Renal cortex interstitium (tissue), 15 donors: ENCODE results near the gene FARSB. TPM values are rescaled to one million over a fixed set of nuclear protein-coding genes. Genes with fewer than 3 reads are reported as not detected.
"Not testable (repeated sequence)": the region's sequence is repeated elsewhere in the genome, so short reads cannot be mapped to it uniquely, and the experiment has no call there.

ENCODE experiments used
- DNase-seq, 11 donors: peaks; one replicate each; pipeline ENCODE4 v3.0.0-alpha.2; 2013; ENCODE audit warnings: low read depth in 9 of 11, low spot score in 4 of 11; ENCODE audit errors: extremely low read depth in 1 of 11
- long read RNA-seq, 16 experiments: transcript quantifications; one replicate each; lab custom pipeline, GENCODE V29; 2026
- polyA plus RNA-seq, 3 donors: library from polyadenylated mRNA; unstranded; fragments of 120-200 nt; gene quantifications; one replicate each; pipeline ENCODE4 v1.2.1, GENCODE V29; 2013; ENCODE audit not compliant: insufficient read length in 3 of 3

The FARSB gene
- polyA plus RNA-seq: 10 to 100 TPM; 26.2 to 28.8 (median 26.8) TPM
- long read RNA-seq, donor 1, partial matches to known transcripts: 5 of 8 reads
- long read RNA-seq, donor 1, other reads (novel, unspliced or antisense): 0 of 8 reads
- long read RNA-seq, donor 2, partial matches to known transcripts: 0 of 4 reads
- long read RNA-seq, donor 2, other reads (novel, unspliced or antisense): 0 of 4 reads
- long read RNA-seq, donor 3, transcript FARSB-201 (17 exons, 3,369 nt): major isoform, 5 of 11 reads
- long read RNA-seq, donor 3, partial matches to known transcripts: 6 of 11 reads
- long read RNA-seq, donor 3, other reads (novel, unspliced or antisense): 0 of 11 reads
- long read RNA-seq, donor 4, transcript FARSB-201 (17 exons, 3,369 nt): major isoform, 7 of 7 reads
- long read RNA-seq, donor 4, partial matches to known transcripts: 0 of 7 reads
- long read RNA-seq, donor 4, other reads (novel, unspliced or antisense): 0 of 7 reads
- long read RNA-seq, donor 5: 0 reads
- long read RNA-seq, donor 6, transcript FARSB-201 (17 exons, 3,369 nt): major isoform, 5 of 10 reads
- long read RNA-seq, donor 6, partial matches to known transcripts: 5 of 10 reads
- long read RNA-seq, donor 6, other reads (novel, unspliced or antisense): 0 of 10 reads
- long read RNA-seq, donor 7, transcript FARSB-201 (17 exons, 3,369 nt): major isoform, 15 of 29 reads
- long read RNA-seq, donor 7, partial matches to known transcripts: 14 of 29 reads
- long read RNA-seq, donor 7, other reads (novel, unspliced or antisense): 0 of 29 reads
- long read RNA-seq, donor 8, transcript FARSB-201 (17 exons, 3,369 nt): major isoform, 12 of 12 reads
- long read RNA-seq, donor 8, partial matches to known transcripts: 0 of 12 reads
- long read RNA-seq, donor 8, other reads (novel, unspliced or antisense): 0 of 12 reads
- long read RNA-seq, donor 9, transcript FARSB-201 (17 exons, 3,369 nt): major isoform, 8 of 8 reads
- long read RNA-seq, donor 9, partial matches to known transcripts: 0 of 8 reads
- long read RNA-seq, donor 9, other reads (novel, unspliced or antisense): 0 of 8 reads
- long read RNA-seq, donor 10, transcript FARSB-201 (17 exons, 3,369 nt): major isoform, 10 of 17 reads
- long read RNA-seq, donor 10, partial matches to known transcripts: 7 of 17 reads
- long read RNA-seq, donor 10, other reads (novel, unspliced or antisense): 0 of 17 reads
- long read RNA-seq, donor 11, partial matches to known transcripts: 0 of 4 reads
- long read RNA-seq, donor 11, other reads (novel, unspliced or antisense): 0 of 4 reads
- long read RNA-seq, donor 12, partial matches to known transcripts: 0 of 2 reads
- long read RNA-seq, donor 12, other reads (novel, unspliced or antisense): 0 of 2 reads
- long read RNA-seq, donor 13, transcript FARSB-201 (17 exons, 3,369 nt): major isoform, 9 of 9 reads
- long read RNA-seq, donor 13, partial matches to known transcripts: 0 of 9 reads
- long read RNA-seq, donor 13, other reads (novel, unspliced or antisense): 0 of 9 reads
- long read RNA-seq, donor 14, transcript FARSB-201 (17 exons, 3,369 nt): major isoform, 10 of 10 reads
- long read RNA-seq, donor 14, partial matches to known transcripts: 0 of 10 reads
- long read RNA-seq, donor 14, other reads (novel, unspliced or antisense): 0 of 10 reads
- long read RNA-seq, donor 15, transcript FARSB-201 (17 exons, 3,369 nt): major isoform, 9 of 9 reads
- long read RNA-seq, donor 15, partial matches to known transcripts: 0 of 9 reads
- long read RNA-seq, donor 15, other reads (novel, unspliced or antisense): 0 of 9 reads
- long read RNA-seq, donor 16, transcript FARSB-201 (17 exons, 3,369 nt): major isoform, 20 of 25 reads
- long read RNA-seq, donor 16, partial matches to known transcripts: 5 of 25 reads
- long read RNA-seq, donor 16, other reads (novel, unspliced or antisense): 0 of 25 reads

DNA sequence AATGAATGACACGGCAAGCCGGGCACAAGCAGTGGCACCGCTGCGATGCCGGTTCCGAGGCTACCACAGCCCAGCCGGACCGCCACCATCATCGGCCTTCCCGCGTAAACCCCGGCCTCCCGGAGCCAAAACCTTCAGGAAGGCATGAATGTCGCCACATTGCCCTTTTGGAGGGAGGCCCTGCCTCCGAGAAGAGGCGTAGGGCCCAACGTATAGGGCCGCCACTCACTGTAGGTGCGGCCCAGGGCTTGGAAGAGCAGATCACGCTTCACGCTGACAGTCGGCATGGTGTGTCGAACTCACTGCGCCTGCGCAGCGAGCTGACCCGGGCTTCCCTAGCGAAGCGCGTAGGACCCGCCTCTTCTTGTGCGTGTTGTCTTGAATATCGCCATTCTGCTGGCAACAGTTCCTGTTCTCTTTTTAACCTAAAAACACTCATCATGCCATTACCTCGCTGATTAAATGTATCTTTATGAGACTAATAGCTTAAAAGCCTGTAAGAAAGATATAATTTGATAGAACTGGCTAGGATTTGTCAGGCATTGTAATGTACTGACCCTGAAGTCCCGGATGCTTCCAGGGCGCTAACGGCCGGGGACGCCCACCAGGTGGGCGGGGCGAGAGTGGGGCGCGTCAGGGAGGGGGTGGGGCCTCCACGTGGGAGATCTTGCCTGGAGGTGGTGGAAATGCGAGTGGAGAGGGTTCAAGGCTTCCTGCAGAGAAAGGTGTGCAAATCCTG is at the start of gene FARSB:
Gene FARSB, minus strand, starts transcription at position 306 of the 739 bp plus-strand sequence. Its CDS starts 19 bp downstream, at position 287.
- peak; percentile 90 to 98 (median 93) for DNase-seq

DNA sequence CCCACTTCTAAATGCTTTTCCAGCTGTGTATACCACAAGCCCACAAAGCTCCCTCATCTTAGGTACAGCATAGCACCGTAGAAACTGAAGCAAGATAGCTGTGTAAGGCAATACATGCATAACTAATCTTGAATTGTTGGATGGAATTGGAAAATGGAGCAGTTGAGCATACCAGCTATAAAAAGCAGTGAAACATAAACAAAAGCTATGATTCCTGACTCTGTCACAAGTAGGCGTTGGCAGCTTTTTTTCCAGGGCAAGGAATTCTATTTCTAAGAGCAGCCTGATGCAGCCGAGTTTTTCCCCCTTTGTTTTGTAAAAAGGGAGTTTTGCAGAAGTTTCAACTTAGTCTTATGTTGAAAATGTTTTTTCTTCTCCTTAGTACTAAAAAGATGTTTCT is 48.0 kb upstream of the FARSB start:
- no peak for DNase-seq

DNA sequence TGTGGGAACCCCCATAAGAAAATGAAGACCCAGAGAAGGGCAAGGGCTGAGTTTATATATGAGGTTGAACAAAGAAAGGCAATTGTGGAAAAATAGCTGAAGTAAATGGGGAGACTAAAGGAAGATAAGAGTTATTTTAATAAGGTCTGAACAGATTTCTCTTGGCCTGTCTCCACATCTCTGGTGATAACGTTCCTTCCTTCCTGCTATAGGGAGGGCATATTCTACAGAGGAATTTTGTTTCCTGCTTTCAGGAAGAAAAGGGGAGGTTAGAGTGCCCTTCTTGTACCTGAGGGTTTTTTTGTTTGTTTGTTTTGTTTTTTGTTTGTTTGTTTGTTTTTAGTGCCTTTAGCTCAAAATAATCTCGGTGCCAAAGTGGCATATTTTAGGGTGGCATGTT is 47.2 kb upstream of the FARSB start:
- DNase-seq: no peak

DNA sequence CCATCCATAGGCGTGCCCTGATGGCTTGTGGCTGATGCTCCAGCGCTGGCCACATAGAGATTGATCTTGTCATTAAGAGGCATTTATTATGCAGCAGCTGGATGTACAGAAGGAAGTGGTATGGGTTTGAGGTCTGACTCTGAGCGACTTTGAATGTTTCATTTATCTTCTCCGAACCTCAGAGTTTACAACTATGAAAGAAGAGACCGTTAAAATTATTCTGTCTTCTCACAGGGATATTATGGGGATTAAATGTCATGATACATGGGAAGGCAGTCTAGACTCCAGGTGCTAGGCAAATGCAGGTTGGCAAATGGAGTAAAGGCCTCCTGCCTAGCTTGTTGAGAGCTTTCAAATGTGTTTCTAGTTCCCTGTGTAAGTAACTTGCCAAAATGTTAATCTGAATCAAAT is 45.8 kb upstream of the FARSB start:
- DNase-seq: no peak

DNA sequence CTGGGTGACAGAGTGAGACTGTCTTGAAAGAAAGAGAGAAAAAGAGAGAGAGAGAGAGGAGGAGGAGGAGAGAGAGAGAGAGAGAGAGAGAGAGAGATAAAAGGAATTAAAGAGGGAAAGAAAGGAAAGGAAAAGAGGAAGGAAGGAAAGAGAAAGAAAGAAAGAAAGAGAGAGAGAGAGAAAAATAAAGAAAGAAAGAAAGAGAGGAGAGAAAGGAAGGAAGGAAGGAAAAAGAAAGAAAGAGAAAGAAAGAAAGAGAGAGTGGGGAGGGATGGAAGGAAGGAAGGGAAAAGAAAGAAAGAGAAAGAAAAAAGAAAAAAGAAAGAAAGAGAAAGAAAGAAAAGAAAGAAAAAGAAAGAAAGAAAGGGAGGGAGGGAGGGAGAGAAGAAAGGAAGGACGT is 45.3 kb upstream of the FARSB start:
- no peak for DNase-seq

DNA sequence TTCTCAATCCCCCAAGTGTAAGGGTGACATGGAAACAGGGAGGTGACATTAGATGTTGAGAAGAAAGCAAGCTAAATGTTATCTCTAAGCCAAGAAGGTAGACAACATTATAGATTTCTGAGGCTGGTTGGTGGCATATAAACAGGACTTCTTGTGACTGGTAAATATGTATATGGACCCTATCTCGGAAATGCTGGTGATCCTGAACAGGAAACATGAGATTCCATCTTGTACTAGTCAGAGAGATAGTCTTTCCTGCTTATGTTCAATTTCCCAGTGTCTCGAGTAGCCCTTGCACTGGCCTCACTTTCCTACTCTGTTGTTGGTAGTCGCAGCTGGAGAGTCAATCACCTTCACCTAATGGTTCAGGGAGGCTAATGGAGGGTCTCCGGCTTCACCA is 42.4 kb upstream of the FARSB start:
- no peak for DNase-seq

DNA sequence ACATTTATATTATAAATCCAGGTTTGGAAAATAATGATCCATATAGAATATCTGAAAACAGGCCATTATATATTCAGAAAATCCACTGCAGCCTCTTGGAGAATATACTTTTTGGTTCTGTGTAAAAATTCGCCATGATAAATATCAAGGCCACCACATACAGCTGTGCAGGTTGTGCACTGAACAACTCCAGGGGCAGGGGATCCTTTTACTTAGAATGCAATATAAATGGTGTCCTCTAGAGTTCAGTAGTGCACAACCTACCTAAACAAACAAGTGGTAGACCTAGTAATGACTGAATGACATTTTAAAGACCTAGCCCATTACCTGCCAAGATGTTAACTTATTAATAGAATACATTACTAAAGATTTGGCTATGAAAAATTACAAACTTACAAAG is 37.9 kb upstream of the FARSB start:
- no peak for DNase-seq

DNA sequence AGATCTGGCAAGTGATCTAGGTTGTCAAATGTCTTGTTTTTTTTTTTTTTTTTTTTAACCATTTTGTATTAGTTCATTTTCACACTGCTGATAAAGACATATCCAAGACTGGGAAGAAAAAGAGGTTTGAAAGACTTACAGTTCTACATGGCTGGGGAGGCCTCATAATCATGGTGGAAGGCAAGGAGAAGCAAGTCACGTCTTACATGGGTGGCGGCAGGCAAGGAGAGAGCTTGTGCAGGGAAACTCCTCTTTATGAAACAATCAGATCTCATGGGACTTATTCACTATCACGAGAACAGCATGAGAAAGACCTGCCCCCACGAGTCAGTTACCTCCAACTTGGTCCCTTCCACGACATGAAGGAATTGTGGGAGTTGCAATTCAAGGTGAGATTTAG is 37.5 kb upstream of the FARSB start:
- not testable (repeated sequence) for DNase-seq

DNA sequence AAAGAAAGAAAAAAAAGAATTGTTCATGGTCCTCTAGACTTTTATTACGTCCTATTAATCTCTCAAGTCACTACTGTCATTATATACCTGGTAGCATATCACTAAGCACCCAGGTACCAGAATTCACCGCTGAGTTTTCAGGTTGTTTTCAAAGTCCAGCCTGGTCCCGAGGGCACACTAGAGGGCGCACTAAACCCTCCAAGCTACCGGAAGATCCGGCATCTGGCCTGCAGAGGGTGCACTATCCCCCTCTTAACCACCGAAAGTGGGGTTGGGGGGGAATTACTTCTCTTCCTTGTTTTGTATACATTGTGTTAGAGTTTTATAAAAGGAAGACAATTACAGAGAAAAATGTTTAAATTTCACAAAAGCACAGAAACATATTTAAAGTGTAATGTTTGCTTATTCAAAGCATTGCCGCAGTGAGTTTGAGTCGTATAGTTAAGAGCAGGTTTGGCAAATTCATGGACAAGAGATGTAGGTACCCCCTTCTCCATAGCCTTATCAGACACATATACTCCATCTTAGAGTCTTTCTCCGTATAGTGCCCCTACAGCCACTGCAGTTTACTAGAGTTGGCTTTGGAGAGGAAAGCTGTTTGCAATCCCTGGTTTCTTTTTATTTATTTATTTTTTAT is 34.8 kb upstream of the FARSB start:
- DNase-seq: peak in 10 of 11 donors; percentile 47 to 73 (median 63)

DNA sequence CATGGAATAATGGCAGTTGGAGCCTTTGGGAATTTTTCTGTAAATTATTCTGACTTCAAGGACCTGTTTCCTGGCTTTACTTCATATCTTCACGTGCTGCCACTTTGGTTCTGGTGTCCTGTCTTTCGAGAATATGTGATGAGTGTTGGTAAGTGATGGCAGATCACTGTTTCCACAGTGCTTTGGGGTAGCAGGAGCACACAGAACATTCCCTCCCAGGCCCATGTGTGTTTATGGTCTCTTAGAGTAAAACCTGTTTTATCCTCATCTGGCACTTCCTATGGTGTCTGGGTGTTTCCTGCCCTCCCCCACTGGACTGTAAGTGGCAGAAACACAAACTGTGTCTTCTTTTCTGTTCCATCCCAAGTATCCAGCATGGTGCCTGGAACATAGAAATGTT is 33.4 kb upstream of the FARSB start:
- no peak for DNase-seq

DNA sequence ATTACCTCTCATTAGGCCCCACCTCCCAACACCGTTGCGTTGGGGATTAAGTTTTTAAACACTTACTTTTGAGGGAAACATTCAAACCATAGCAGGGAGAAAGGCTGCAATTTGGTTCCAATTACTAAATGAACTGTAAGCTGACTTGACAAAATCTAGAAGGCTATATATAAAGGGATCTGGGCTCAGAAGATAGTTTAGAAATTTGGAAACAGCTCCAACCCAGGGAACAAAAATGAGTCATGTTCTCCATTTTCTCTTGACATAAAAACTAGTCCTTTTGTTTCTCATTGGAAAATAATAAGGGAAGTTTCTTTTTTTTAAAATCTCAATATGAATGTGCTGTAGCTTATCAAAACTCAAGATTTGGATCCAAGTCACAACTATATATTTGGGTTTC is 33.0 kb upstream of the FARSB start:
- no peak for DNase-seq

DNA sequence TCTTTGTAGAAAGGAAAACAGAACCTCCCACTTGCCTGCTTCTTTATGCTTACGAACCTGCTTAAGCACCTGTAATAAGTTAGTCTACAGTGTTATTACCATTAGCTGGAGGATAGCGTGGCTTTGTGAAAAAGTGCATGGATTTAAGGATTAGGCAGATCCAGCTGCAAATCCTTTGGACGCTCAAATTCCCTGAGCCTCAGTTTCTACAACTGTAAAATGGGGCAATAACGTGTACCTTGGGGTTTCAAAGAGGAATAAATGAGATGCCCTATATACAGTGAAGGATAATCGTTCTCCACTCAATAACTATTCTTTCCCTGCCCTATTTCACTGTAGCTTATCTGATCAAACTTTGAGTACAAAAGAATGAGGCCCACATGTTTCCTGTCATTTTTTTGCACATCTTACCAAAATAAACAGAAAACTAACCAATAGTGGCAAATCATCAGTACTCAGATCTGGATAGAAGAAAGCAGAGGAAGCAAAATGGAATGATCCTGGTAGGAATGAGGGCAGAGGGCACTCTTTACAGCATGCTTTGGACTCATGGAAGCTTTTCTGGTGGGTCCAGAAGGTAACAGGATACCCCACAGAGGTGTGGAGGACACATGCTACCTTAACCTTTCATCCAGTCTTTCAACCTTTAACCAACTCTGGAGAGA is 30.3 kb upstream of the FARSB start:
- DNase-seq: no peak

DNA sequence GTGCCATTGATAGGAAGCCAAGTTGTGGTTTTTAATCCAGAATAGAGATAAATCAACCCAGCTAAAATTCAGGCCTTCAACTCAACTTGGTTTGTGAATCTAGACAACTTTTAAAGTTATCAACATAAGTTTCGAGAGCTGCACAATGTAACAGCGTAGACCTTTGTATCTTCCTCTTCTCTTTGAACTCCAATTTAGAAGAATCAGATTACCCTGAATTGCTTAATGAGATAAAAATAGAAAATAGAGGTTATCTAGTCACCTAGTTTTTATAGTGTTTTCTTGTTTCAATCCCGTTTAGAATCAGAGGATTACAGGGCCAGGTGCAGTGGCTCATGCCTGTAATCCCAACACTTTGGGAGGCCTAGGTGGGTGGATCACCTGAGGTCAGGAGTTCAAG is 27.9 kb upstream of the FARSB start:
- no peak for DNase-seq

DNA sequence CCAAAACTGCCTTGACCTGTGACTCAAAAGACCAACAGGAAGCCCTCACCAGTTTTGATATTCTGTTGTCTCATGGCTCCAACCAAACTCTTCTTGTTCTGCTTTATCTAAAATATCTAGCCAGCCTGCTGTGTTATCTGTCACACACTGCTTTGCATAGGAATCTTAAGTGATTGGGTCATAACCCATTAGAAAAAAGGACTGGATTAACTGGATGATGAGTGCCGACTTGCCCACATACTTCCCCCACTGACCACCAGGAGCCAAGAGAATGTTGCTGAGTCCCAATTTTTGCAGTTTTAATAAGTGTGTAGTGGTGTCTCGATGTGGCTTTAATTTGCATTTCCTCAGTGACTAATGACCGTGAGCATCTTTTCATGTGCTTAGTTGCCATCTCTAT is 22.1 kb upstream of the FARSB start:
- no peak for DNase-seq

DNA sequence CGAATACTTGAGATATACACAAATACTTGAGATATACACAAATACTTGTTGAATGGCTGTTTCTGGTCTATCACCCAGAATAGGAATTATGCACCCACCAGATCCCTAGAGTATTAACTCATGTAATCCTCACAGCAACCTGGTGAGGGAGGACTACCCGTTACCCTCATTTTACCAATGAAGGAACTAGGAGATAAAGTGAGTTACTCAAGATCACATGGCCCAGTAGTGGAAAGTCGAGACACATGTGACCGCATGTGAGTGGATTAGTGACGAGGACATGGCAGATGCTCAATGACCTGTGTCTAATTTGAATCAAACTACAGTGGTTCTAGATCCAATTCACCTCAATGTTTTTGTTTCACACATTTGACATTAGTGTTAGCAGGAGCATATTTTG is 18.0 kb upstream of the FARSB start:
- no peak for DNase-seq

DNA sequence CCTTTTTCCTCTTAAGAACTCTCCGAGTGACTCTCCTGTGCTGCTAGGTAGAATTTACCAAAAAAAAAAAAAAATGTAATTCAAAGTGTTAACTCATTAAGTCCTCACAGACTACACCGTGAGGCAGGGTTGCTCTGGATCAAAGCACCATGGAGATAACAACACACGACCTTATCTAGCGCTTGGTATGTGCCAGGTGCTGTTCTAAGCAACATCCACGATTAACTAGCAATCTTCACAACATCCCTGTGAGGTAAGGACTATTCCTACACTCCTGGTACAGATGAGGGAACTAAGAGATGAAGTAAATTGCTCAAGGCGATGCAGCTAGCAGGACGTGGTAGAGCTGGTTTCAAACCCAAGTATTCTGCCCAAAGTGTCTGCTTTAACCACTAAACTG is 17.4 kb upstream of the FARSB start:
- DNase-seq: no peak

DNA sequence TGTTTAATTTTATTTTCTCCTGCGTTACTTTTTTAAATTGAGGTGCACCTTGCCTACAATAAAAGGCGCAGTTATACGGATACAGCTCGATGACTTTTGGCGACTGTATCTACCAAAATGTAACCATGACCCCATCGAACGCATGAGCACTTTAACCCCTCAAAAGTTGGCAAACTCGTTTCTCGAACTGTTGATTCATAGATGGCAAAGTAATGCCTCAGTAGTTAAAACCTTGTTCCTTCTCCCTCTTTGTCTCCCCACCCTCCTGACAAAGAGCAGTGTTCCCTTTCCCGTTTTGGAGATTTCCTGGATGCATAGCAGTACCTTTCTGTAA is 16.1 kb upstream of the FARSB start:
- DNase-seq: peak in 3 of 11 donors; percentile 3 to 14 (median 11)
